ENCODE data around the gene BIK. TPM values are rescaled to one million over a fixed set of nuclear protein-coding genes. Genes with fewer than 3 reads are reported as not detected.
A peak's percentile ranks its signal among the peaks of the same experiment; 100 is the strongest.

BIK gene
- total RNA-seq (10 to 100 TPM in 2 of 5 donors, 1 to 10 TPM in 1, not detected in 2; 2.3 to 29.2 (median 13.5) TPM), polyA plus RNA-seq (10 to 100 TPM; 12.8 to 25.5 (median 19.7) TPM)
- long read RNA-seq, donor 1 = 0 reads
- long read RNA-seq, donor 2, partial matches to known transcripts = 0 of 1 reads
- long read RNA-seq, donor 2, other reads (novel, unspliced or antisense) = 0 of 1 reads
- long read RNA-seq, donor 3, partial matches to known transcripts = 0 of 3 reads
- long read RNA-seq, donor 3, other reads (novel, unspliced or antisense) = 0 of 3 reads
- long read RNA-seq, donor 4, partial matches to known transcripts = 0 of 1 reads
- long read RNA-seq, donor 4, other reads (novel, unspliced or antisense) = 0 of 1 reads
- long read RNA-seq, donor 5, transcript BIK-201 (5 exons, 953 nt) = major isoform, 7 of 12 reads
- long read RNA-seq, donor 5, partial matches to known transcripts = 5 of 12 reads
- long read RNA-seq, donor 5, other reads (novel, unspliced or antisense) = 0 of 12 reads
- long read RNA-seq, donor 6, transcript BIK-201 (5 exons, 953 nt) = major isoform, 7 of 36 reads
- long read RNA-seq, donor 6, partial matches to known transcripts = 29 of 36 reads
- long read RNA-seq, donor 6, other reads (novel, unspliced or antisense) = 0 of 36 reads
- long read RNA-seq, donor 7, partial matches to known transcripts = 9 of 11 reads
- long read RNA-seq, donor 7, other reads (novel, unspliced or antisense) = 0 of 11 reads
- long read RNA-seq, donor 8, partial matches to known transcripts = 20 of 21 reads
- long read RNA-seq, donor 8, other reads (novel, unspliced or antisense) = 0 of 21 reads
- long read RNA-seq, donor 9, partial matches to known transcripts = 0 of 1 reads
- long read RNA-seq, donor 9, other reads (novel, unspliced or antisense) = 0 of 1 reads
- long read RNA-seq, donor 10, partial matches to known transcripts = 6 of 7 reads
- long read RNA-seq, donor 10, other reads (novel, unspliced or antisense) = 0 of 7 reads

- H3K36me3 ChIP-seq = no peaks in the 10 kb centered on the region
- H3K9me3 ChIP-seq = no peaks in the 10 kb centered on the region
- WGBS, 5 donors = 0 to 1% (median 0%) methylated on average over 17 to 49 of the region's 49 CpGs
- intact Hi-C loops (cut with DNase I; ENCODE audit: low total_unique reads) = no loop called here
- peak within 1 kb of the TSS; percentile 80 to 92 (median 86) for H3K27ac ChIP-seq
- H3K4me1 ChIP-seq = peaks cover 23 to 59% (median 57%) of the 10 kb centered on the region in 4 donors
- peak within 1 kb of the TSS; percentile 57 to 76 (median 66) for H3K4me3 ChIP-seq
- peak in 1 of 4 donors; percentile 31 for TF ChIP-seq POLR2A (IDR thresholded peaks at IDR 0.05)
- TF ChIP-seq CTCF (IDR thresholded peaks at IDR 0.05) = peak in 1 of 7 experiments; percentile 9
- no peak for TF ChIP-seq EP300 (IDR thresholded peaks at IDR 0.05)
- peak in 2 of 3 donors; percentile 30 to 56 for TF ChIP-seq POLR2AphosphoS5 (IDR thresholded peaks at IDR 0.05)
- DNase-seq = peak; percentile 68 to 78
- peaks cover 0 to 65% (median 16%) of the 10 kb centered on the region in 3 donors for H3K27me3 ChIP-seq
Observed at GRCh38 chr22:43110444-43110926, at the start of gene BIK. TSS of gene BIK (plus strand) at chr22:43110750. CDS start at chr22:43124023, 13,273 bp downstream.

- no peak for TF ChIP-seq POLR2AphosphoS5 (IDR thresholded peaks at IDR 0.05)
- TF ChIP-seq EP300 (IDR thresholded peaks at IDR 0.05) = no peak
- TF ChIP-seq POLR2A (IDR thresholded peaks at IDR 0.05) = no peak
- no peak for TF ChIP-seq CTCF (IDR thresholded peaks at IDR 0.05)
- Histone ChIP-seq H3K36me3 (peaks cover 2 to 68% (median 48%) of the 10 kb centered on the region in 4 donors), H3K27me3 (no peaks in the 10 kb centered on the region), H3K9me3 (no peaks in the 10 kb centered on the region), H3K4me1 (no peaks in the 10 kb centered on the region), H3K4me3 (no peak overlapping the region), H3K27ac (no peak overlapping the region)
- DNase-seq = no peak
- intact Hi-C loops (cut with DNase I; ENCODE audit: low total_unique reads) = no loop called here
- 76 to 95% (median 92%) methylated on average over 7 of the region's 7 CpGs for WGBS, 5 donors
Observed at GRCh38 chr22:43066134-43066533, 44.4 kb upstream of the BIK start.

- Histone ChIP-seq H3K27ac (no peak overlapping the region), H3K9me3 (no peaks in the 10 kb centered on the region), H3K4me3 (no peak overlapping the region), H3K36me3 (peaks cover 2 to 65% (median 44%) of the 10 kb centered on the region in 4 donors), H3K4me1 (no peaks in the 10 kb centered on the region), H3K27me3 (no peaks in the 10 kb centered on the region)
- TF ChIP-seq POLR2A (IDR thresholded peaks at IDR 0.05) = no peak
- TF ChIP-seq POLR2AphosphoS5 (IDR thresholded peaks at IDR 0.05) = no peak
- TF ChIP-seq CTCF (IDR thresholded peaks at IDR 0.05) = no peak
- TF ChIP-seq EP300 (IDR thresholded peaks at IDR 0.05) = no peak
- no peak for DNase-seq
- intact Hi-C loops (cut with DNase I; ENCODE audit: low total_unique reads) = no loop called here
- 84 to 89% (median 84%) methylated on average over 11 of the region's 11 CpGs for whole genome bisulfite sequencing, 5 donors
Observed at GRCh38 chr22:43066844-43067385, 43.6 kb upstream of the BIK start.

All from stomach (tissue), 19 donors.